Uterus (tissue), 4 donors: Measurements from ENCODE around the gene SAMD7. TPM values are rescaled to one million over a fixed set of nuclear protein-coding genes. Genes with fewer than 3 reads are reported as not detected.

Experiments used
- DNase-seq, 2 donors: peaks; one replicate each; pipeline ENCODE4 v3.0.0-alpha.2; 2019 to 2020
- H3K27ac ChIP-seq, 2 donors: fragments of 200-600 bp; sonication (generic); 1 replicate in 1 of 2; 2 replicates in 1 of 2; pipeline ENCODE4 v1.5.1; 2016 to 2018
- H3K27me3 ChIP-seq, 2 donors: fragments of 200-600 bp; sonication (generic); one replicate each; pipeline ENCODE4 v1.5.1; 2018 to 2019; ENCODE audit warnings: control low read depth in 1 of 2
- H3K36me3 ChIP-seq, 2 donors: fragments of 200-600 bp; sonication (generic); one replicate each; pipeline ENCODE4 v1.5.1; 2019; ENCODE audit warnings: control low read depth in 1 of 2
- H3K4me1 ChIP-seq, 2 donors: fragments of 200-600 bp; sonication (generic); one replicate each; pipeline ENCODE4 v1.5.1; 2018 to 2019; ENCODE audit warnings: control low read depth in 1 of 2
- H3K4me3 ChIP-seq, 2 donors: fragments of 200-600 bp; sonication (generic); 1 replicate in 1 of 2; 2 replicates in 1 of 2; pipeline ENCODE4 v1.5.1; 2018 to 2019; ENCODE audit warnings: mild to moderate bottlenecking in 1 of 2
- H3K9me3 ChIP-seq, 2 donors: fragments of 200-600 bp; sonication (generic); one replicate each; pipeline ENCODE4 v1.5.1; 2019; ENCODE audit warnings: control low read depth in 1 of 2
- POLR2A ChIP-seq, 2 donors: fragments of 450-650 bp; IDR thresholded peaks; one replicate each; pipeline ENCODE4 v1.6.1; 2016; ENCODE audit warnings: antibody characterized with exemption in 2 of 2, mild to moderate bottlenecking in 1 of 2, moderate library complexity in 1 of 2
- intact Hi-C: fragments of 100-400 bp; cut with DNase I; formaldehyde crosslinking; loops from one replicate; pipeline ENCODE4 v1.15.1; 2023; ENCODE audit warnings: low total_unique reads
- total RNA-seq, 4 donors: library from RNA; depleted of rRNA in 3 of 4; stranded (reverse); fragments of >200 nt in 3 of 4; gene quantifications; one replicate each; pipeline versions ENCODE4 v1.1.0 to v1.2.4, GENCODE V29; 2014 to 2023
- TF ChIP-seq, protein P1 (sequence below), 4 experiments: fragments of 200-600 bp in 2 of 4; fragments of 450-650 bp in 2 of 4; sonication (generic) in 2 of 4; IDR thresholded peaks; one replicate each; pipeline ENCODE4 v1.5.1; 2016 to 2019; ENCODE audit warnings: antibody characterized with exemption in 4 of 4, mild to moderate bottlenecking in 2 of 4, moderate library complexity in 1 of 4
- donor health status: DM: yes; HTN: yes; CAD: no.

Gene SAMD7
- total RNA-seq, 4 donors from 2014 or later, result not detected

DNA sequence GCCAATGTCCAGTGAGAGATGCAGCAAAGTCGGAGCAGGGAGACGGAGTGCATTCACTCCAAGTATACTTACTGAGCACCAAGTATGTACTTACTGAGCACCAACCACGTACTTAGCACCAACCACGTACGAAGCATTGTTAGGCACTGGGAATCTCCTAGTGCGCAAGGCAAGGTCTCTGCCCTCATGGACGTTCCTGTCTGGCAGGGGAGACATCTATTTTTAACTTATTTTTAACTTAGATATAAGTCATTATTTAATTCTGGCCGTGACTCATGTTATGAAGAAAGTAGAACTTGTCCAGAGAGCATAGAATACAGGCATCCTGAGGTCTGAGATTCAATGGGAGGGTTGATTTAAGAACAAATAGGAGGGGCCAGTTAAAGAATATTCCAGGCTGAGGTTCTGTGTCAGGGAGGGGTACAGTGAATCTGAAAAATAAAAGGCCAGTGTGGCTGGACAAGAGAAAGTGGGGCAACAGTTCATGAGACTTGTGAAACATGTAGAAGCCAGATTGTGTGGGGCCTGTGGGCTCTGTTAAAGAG, 32.3 kb upstream of the SAMD7 start:
- Histone ChIP-seq H3K27ac (no peak overlapping the region), H3K4me3 (no peak overlapping the region), H3K36me3 (no peaks in the 10 kb centered on the region), H3K9me3 (no peaks in the 10 kb centered on the region), H3K4me1 (no peaks in the 10 kb centered on the region), H3K27me3 (no peaks in the 10 kb centered on the region)
- intact Hi-C loops, result no loop called here
- DNase-seq, result no peak
- TF ChIP-seq POLR2A (IDR thresholded peaks at IDR 0.05), result no peak
- TF ChIP-seq, protein P1, sequence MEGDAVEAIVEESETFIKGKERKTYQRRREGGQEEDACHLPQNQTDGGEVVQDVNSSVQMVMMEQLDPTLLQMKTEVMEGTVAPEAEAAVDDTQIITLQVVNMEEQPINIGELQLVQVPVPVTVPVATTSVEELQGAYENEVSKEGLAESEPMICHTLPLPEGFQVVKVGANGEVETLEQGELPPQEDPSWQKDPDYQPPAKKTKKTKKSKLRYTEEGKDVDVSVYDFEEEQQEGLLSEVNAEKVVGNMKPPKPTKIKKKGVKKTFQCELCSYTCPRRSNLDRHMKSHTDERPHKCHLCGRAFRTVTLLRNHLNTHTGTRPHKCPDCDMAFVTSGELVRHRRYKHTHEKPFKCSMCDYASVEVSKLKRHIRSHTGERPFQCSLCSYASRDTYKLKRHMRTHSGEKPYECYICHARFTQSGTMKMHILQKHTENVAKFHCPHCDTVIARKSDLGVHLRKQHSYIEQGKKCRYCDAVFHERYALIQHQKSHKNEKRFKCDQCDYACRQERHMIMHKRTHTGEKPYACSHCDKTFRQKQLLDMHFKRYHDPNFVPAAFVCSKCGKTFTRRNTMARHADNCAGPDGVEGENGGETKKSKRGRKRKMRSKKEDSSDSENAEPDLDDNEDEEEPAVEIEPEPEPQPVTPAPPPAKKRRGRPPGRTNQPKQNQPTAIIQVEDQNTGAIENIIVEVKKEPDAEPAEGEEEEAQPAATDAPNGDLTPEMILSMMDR (IDR thresholded peaks at IDR 0.05), result no peak

DNA sequence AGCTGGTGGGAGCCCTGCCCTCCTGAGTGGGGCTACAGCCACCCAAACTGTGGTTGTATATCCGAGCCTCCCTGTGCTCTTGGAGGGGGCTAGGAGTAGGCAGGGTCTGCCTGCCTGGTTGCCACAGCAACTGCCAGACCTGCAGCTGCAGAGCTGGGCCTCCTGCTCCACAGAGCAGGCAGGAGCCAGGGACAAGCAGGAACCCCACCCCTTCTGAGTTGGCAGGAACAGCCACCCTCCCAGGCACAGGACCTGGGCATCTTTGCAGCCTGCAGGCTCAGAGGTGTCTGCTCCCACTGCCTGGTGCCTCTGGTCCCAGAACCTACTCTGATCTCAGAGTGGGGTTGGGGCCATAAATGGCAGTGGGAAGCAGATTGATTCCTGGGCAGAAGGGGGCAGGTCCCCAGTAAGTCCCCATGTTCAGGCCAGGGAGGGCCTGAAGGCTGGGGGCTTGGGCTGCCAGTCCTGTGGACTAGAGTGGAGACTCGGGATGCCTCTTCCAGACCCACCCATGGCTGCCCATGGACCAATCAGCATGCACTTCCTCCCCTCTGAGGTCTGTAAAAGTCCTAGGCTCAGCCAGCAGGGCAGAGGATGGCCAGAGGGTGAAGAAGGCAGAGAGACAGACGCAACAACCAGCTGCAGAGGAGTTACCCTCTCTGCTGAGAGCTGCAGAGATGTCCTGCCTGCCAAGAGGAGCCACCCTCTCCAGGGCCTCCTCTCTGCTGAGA, 31.4 kb upstream of the SAMD7 start:
- intact Hi-C loops, result no loop called here
- H3K27ac ChIP-seq, result no peak overlapping the region

DNA sequence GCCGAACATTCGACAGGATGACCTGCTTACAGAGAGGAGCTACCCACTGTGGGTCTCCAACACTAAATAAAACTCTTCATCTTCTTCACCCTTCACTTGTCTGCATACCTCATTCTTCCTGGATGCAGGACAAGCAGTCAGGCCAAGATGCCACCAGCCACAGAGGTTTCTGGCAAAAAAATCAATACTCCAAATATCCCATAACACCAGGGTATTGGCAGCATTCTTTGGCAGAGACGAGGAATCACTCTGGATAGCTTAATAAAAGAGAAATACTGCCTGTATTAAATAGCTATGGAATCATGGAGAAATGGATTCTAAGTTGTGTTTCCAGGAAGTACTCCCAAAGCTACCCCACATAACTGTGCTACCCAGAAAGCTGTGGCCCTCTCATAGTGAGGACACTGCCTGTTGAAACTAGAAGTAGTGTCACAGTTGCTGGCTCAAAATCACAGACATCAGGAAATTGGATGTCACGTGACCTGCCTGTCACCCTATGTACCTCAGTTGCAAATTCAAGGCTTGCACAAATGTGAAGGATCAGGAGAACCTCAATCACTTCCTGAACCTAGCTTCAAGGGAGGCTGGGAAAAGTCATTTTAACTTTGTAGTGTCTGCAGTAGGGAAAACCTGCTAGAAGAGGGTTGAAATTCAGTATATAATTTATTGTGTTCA, 30.7 kb upstream of the SAMD7 start:
- Histone ChIP-seq H3K4me1 (no peaks in the 10 kb centered on the region), H3K9me3 (no peaks in the 10 kb centered on the region), H3K27me3 (no peaks in the 10 kb centered on the region), H3K36me3 (no peaks in the 10 kb centered on the region), H3K4me3 (no peak overlapping the region), H3K27ac (no peak overlapping the region)
- TF ChIP-seq, protein P1 (IDR thresholded peaks at IDR 0.05), result no peak
- TF ChIP-seq POLR2A (IDR thresholded peaks at IDR 0.05), result no peak
- intact Hi-C loops, result no loop called here
- DNase-seq, result no peak

More for the DNA sequence above, 31.4 kb upstream of the SAMD7 start:
- Histone ChIP-seq H3K36me3 (no peaks in the 10 kb centered on the region), H3K27me3 (no peaks in the 10 kb centered on the region), H3K4me1 (no peaks in the 10 kb centered on the region), H3K9me3 (no peaks in the 10 kb centered on the region), H3K4me3 (no peak overlapping the region)
- TF ChIP-seq POLR2A (IDR thresholded peaks at IDR 0.05), result no peak
- TF ChIP-seq, protein P1 (IDR thresholded peaks at IDR 0.05), result no peak
- DNase-seq, result no peak

DNA sequence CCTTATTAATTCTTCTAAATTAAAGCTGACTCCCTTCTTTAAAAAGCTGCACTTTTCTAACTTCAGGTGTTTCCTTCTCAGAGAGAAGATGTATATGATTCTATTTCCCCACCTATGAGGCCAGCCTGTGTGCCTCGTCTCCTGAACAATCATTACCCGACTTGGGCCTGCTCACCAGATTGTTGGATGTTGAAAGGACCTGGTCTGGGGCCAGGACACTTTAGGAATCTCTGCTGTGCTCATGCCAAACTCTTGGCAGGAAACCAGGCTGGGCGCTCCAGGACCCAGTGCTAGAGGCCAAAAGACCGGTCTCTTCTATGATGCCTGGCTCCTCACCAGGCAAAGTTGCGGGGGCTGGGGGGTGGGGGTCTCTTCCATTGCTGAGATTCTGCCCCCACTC, 24.7 kb upstream of the SAMD7 start:
- no peak overlapping the region for H3K4me3 ChIP-seq
- DNase-seq, result peak; percentile 31 to 50
- intact Hi-C loops, result no loop called here
- H3K36me3 ChIP-seq, result no peaks in the 10 kb centered on the region
- no peaks in the 10 kb centered on the region for H3K4me1 ChIP-seq
- no peaks in the 10 kb centered on the region for H3K9me3 ChIP-seq
- no peak overlapping the region for H3K27ac ChIP-seq
- TF ChIP-seq, protein P1 (IDR thresholded peaks at IDR 0.05), result no peak
- TF ChIP-seq POLR2A (IDR thresholded peaks at IDR 0.05), result no peak
- H3K27me3 ChIP-seq, result no peaks in the 10 kb centered on the region

DNA sequence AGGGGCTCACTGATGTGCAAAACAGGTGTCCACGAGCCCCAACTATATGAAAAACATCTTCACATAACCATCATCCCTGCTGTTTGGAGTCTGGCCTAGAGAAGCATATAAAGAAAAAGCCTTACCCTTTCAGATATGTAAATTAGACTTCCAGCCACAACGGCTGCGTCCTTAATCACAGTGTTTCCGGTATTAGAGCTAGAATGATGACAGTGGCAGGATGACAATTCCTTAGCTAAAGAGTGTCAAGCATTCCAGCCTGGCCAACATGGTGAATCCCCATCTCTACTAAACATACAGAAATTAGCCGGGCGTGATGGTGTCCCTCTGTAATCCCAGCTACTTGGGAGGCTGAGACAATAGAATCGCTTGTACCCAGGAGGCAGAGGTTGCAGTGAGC, 19.5 kb upstream of the SAMD7 start:
- no peak overlapping the region for H3K4me3 ChIP-seq
- no peak for DNase-seq
- H3K27me3 ChIP-seq, result no peaks in the 10 kb centered on the region
- intact Hi-C loops, result no loop called here
- H3K9me3 ChIP-seq, result no peaks in the 10 kb centered on the region
- no peaks in the 10 kb centered on the region for H3K36me3 ChIP-seq
- no peaks in the 10 kb centered on the region for H3K4me1 ChIP-seq
- TF ChIP-seq, protein P1 (IDR thresholded peaks at IDR 0.05), result no peak
- H3K27ac ChIP-seq, result no peak overlapping the region
